HepG2 (cell line): ENCODE results near the gene TRMT10C. TPM values are rescaled to one million over a fixed set of nuclear protein-coding genes. Genes with fewer than 3 reads are reported as not detected.
A peak's percentile ranks its signal among the peaks of the same experiment; 100 is the strongest.

ENCODE experiments used
- ATM ChIP-seq: fragments of 450-650 bp; IDR thresholded peaks from 2 replicates; pipeline ENCODE4 v1.7.1; 2017; ENCODE audit warnings: mild to moderate bottlenecking, borderline replicate concordance
- DZIP1 ChIP-seq: sonication (generic); formaldehyde crosslinking; IDR thresholded peaks from 2 replicates; pipeline ENCODE4 v1.5.0; 2020; ENCODE audit warnings: mild to moderate bottlenecking, missing genetic modification reagents
- GFI1 ChIP-seq: sonication (generic); formaldehyde crosslinking; IDR thresholded peaks from 2 replicates; pipeline ENCODE4 v1.5.0; 2020; ENCODE audit warnings: missing genetic modification reagents, mild to moderate bottlenecking, borderline replicate concordance
- GTF2F1 ChIP-seq: fragments of 150-350 bp; IDR thresholded peaks from 2 replicates; pipeline ENCODE4 v1.6.1; 2014; ENCODE audit warnings: low read length
- HMGA1 ChIP-seq: sonication (generic); formaldehyde crosslinking; conservative IDR thresholded peaks from 2 replicates; pipeline ENCODE4 v1.4.0; 2020; ENCODE audit warnings: missing genetic modification reagents
- IKZF1 ChIP-seq: fragments of 450-650 bp; IDR thresholded peaks from 2 replicates; pipeline ENCODE4 v1.7.1; 2016
- JDP2 ChIP-seq: sonication (generic); formaldehyde crosslinking; IDR thresholded peaks from 2 replicates; pipeline ENCODE4 v1.8.1; 2022; ENCODE audit warnings: missing genetic modification reagents, borderline replicate concordance
- MAFF ChIP-seq: IDR thresholded peaks from 2 replicates; pipeline ENCODE4 v1.6.1; 2011; ENCODE audit warnings: low read depth, low read length, improper control_type of control experiment
- MAX ChIP-seq: IDR thresholded peaks from 2 replicates; pipeline ENCODE4 v1.6.1; 2012; ENCODE audit warnings: inconsistent platforms
- MEF2D ChIP-seq: sonication (generic); formaldehyde crosslinking; IDR thresholded peaks from 2 replicates; pipeline ENCODE4 v1.5.1; 2020; ENCODE audit warnings: mild to moderate bottlenecking, missing genetic modification reagents
- NCOA2 ChIP-seq: sonication (generic); formaldehyde crosslinking; IDR thresholded peaks from 2 replicates; pipeline ENCODE4 v1.8.0; 2022; ENCODE audit warnings: inconsistent platforms
- ONECUT2 ChIP-seq: sonication (generic); formaldehyde crosslinking; IDR thresholded peaks from 2 replicates; pipeline ENCODE4 v1.4.0; 2020; ENCODE audit warnings: missing genetic modification reagents
- PCBP2 ChIP-seq: fragments of 200-400 bp; formaldehyde crosslinking; optimal IDR thresholded peaks from 2 replicates; pipeline ENCODE3; 2018; ENCODE audit warnings: low read length, low read depth; ENCODE audit not compliant: poor library complexity, severe bottlenecking
- SAP130 ChIP-seq: IDR thresholded peaks from 2 replicates; pipeline ENCODE4 v1.6.1; 2016; ENCODE audit warnings: low read depth
- SOX13 ChIP-seq, 3 experiments: fragments of 450-650 bp in 1 of 3; sonication (generic) in 1 of 3; formaldehyde crosslinking in 1 of 3; IDR thresholded peaks in 2 of 3; conservative IDR thresholded peaks in 1 of 3; 2 replicates each; pipeline versions ENCODE4 v1.5.0 to v1.6.1; 2016 to 2020; ENCODE audit warnings: antibody characterized with exemption in 1 of 3, mild to moderate bottlenecking in 1 of 3, missing compliant biosample characterization in 1 of 3, missing genetic modification reagents in 1 of 3, moderate library complexity in 1 of 3
- SOX6 ChIP-seq, 2 experiments: fragments of 450-650 bp in 1 of 2; sonication (generic) in 1 of 2; formaldehyde crosslinking in 1 of 2; IDR thresholded peaks; 2 replicates each; pipeline versions ENCODE4 v1.4.0 to v1.6.1; 2017 to 2020; ENCODE audit warnings: antibody characterized with exemption in 1 of 2, mild to moderate bottlenecking in 1 of 2, missing genetic modification reagents in 1 of 2
- TERF1 ChIP-seq: sonication (generic); formaldehyde crosslinking; IDR thresholded peaks from 2 replicates; pipeline ENCODE4 v1.8.0; 2022; ENCODE audit warnings: mild to moderate bottlenecking, missing genetic modification reagents, moderate library complexity
- YEATS2 ChIP-seq: sonication (generic); formaldehyde crosslinking; IDR thresholded peaks from 2 replicates; pipeline ENCODE4 v1.4.0; 2020; ENCODE audit warnings: missing genetic modification reagents, borderline replicate concordance
- ZFX ChIP-seq: sonication (generic); formaldehyde crosslinking; IDR thresholded peaks from 2 replicates; pipeline ENCODE4 v1.4.0; 2020; ENCODE audit warnings: mild to moderate bottlenecking, low read depth, missing genetic modification reagents, moderate library complexity
- ZNF34 ChIP-seq: sonication (generic); formaldehyde crosslinking; IDR thresholded peaks from 2 replicates; pipeline ENCODE4 v1.4.0; 2020; ENCODE audit warnings: mild to moderate bottlenecking, missing genetic modification reagents, borderline replicate concordance
- ZNF350 ChIP-seq: sonication (generic); formaldehyde crosslinking; IDR thresholded peaks from 2 replicates; pipeline ENCODE4 v1.4.0; 2020; ENCODE audit warnings: mild to moderate bottlenecking, low read depth, missing genetic modification reagents, borderline replicate concordance
- ZNF709 ChIP-seq: sonication (generic); formaldehyde crosslinking; IDR thresholded peaks from 2 replicates; pipeline ENCODE4 v1.5.0; 2020; ENCODE audit warnings: mild to moderate bottlenecking, missing genetic modification reagents
- polyA plus RNA-seq, 8 experiments: library from polyadenylated mRNA; depleted of rRNA in 3 of 8; stranded (reverse) in 7 of 8; unstranded in 1 of 8; fragments of >200 nt; fragmentation: Illumina TruSeq in 4 of 8; extraction: Trizol in 4 of 8; gene quantifications; 2 replicates each; pipeline versions ENCODE4 v1.2.1 to v1.2.3, GENCODE V29; 2011 to 2016; ENCODE audit warnings: low read depth in 4 of 8, missing spikeins in 1 of 8, mixed read lengths in 1 of 8; ENCODE audit not compliant: insufficient read depth in 1 of 8
- total RNA-seq, 5 experiments: library from RNA; depleted of rRNA; stranded (reverse); fragments of >200 nt; fragmentation: Illumina TruSeq; extraction: Trizol; gene quantifications; 2 replicates each; pipeline ENCODE4 v1.2.3, GENCODE V29; 2016; ENCODE audit warnings: low read depth in 1 of 5
- TF ChIP-seq, protein P1 (sequence below): sonication (generic); formaldehyde crosslinking; IDR thresholded peaks from 2 replicates; pipeline ENCODE4 v1.9.0; 2021; ENCODE audit warnings: missing genetic modification reagents, mild to moderate bottlenecking, borderline replicate concordance
- TF ChIP-seq, protein P2 (sequence below): sonication (generic); formaldehyde crosslinking; IDR thresholded peaks from 2 replicates; pipeline ENCODE4 v1.4.0; 2020; ENCODE audit warnings: low read depth, mild to moderate bottlenecking, missing genetic modification reagents

Gene TRMT10C
- total and polyA plus RNA-seq, 2 of the 13 experiments (the other 11 are each of a cell fraction or from before 2014, with no cell fraction given) = 10.8 to 39.2 TPM

- TF ChIP-seq HMGA1 (CRISPR knock-in tag) (no peak), TERF1 (CRISPR knock-in tag) (no peak), ZNF34 (CRISPR knock-in tag) (no peak), MAFF (no peak), ZNF350 (CRISPR knock-in tag) (no peak), YEATS2 (CRISPR knock-in tag) (no peak), SOX13 (IDR thresholded peaks at IDR 0.05) (no peak), SOX13 (CRISPR knock-in tag; conservative IDR thresholded peaks at IDR 0.05 in 1 of 2, IDR thresholded peaks at IDR 0.05 in 1 of 2) (peak in 1 of 2 experiments; percentile 72; a peak in 2 of 4 replicates), SOX6 (IDR thresholded peaks at IDR 0.05) (no peak), SOX6 (CRISPR knock-in tag; IDR thresholded peaks at IDR 0.05) (peak; percentile 76), JDP2 (CRISPR knock-in tag) (no peak), ZFX (CRISPR knock-in tag) (no peak), ZNF709 (CRISPR knock-in tag) (no peak), NCOA2 (CRISPR knock-in tag) (peak; percentile 79), DZIP1 (CRISPR knock-in tag) (no peak), SAP130 (CRISPR knock-in tag) (peak; percentile 38; the same call in 1 of the 2 replicates), ONECUT2 (no peak), GFI1 (CRISPR knock-in tag) (no peak), PCBP2 (no peak), MAX (no peak), MEF2D (CRISPR knock-in tag) (no peak), GTF2F1 (no peak), ATM (no peak), IKZF1 (no peak)
- TF ChIP-seq, protein P1, sequence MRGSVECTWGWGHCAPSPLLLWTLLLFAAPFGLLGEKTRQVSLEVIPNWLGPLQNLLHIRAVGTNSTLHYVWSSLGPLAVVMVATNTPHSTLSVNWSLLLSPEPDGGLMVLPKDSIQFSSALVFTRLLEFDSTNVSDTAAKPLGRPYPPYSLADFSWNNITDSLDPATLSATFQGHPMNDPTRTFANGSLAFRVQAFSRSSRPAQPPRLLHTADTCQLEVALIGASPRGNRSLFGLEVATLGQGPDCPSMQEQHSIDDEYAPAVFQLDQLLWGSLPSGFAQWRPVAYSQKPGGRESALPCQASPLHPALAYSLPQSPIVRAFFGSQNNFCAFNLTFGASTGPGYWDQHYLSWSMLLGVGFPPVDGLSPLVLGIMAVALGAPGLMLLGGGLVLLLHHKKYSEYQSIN (CRISPR knock-in tag) = no peak
- TF ChIP-seq, protein P2, sequence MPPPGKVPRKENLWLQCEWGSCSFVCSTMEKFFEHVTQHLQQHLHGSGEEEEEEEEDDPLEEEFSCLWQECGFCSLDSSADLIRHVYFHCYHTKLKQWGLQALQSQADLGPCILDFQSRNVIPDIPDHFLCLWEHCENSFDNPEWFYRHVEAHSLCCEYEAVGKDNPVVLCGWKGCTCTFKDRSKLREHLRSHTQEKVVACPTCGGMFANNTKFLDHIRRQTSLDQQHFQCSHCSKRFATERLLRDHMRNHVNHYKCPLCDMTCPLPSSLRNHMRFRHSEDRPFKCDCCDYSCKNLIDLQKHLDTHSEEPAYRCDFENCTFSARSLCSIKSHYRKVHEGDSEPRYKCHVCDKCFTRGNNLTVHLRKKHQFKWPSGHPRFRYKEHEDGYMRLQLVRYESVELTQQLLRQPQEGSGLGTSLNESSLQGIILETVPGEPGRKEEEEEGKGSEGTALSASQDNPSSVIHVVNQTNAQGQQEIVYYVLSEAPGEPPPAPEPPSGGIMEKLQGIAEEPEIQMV (CRISPR knock-in tag) = no peak
Observed at GRCh38 chr3:101548527-101549105, 13.1 kb upstream of the TRMT10C start (continued).
